ENCODE results near the gene TEX13D. TPM values are rescaled to one million over a fixed set of nuclear protein-coding genes. Genes with fewer than 3 reads are reported as not detected.

The TEX13D gene
- total RNA-seq, 1 donor from 2014 or later, result not detected

GRCh38 chrX:124342174-124342867 is 9.9 kb downstream of the TEX13D start:
- Mint-ChIP-seq H3K27me3 (ENCODE audit: unreplicated experiment) (no peaks in the 10 kb centered on the region), H3K4me3 (ENCODE audit: unreplicated experiment) (no peak overlapping the region), H3K27ac (ENCODE audit: unreplicated experiment) (no peak overlapping the region), H3K36me3 (ENCODE audit: low read depth, unreplicated experiment) (no peaks in the 10 kb centered on the region), H3K9me3 (ENCODE audit: unreplicated experiment) (no peaks in the 10 kb centered on the region), H3K4me1 (ENCODE audit: unreplicated experiment) (no peaks in the 10 kb centered on the region)
- TF ChIP-seq, protein P1, sequence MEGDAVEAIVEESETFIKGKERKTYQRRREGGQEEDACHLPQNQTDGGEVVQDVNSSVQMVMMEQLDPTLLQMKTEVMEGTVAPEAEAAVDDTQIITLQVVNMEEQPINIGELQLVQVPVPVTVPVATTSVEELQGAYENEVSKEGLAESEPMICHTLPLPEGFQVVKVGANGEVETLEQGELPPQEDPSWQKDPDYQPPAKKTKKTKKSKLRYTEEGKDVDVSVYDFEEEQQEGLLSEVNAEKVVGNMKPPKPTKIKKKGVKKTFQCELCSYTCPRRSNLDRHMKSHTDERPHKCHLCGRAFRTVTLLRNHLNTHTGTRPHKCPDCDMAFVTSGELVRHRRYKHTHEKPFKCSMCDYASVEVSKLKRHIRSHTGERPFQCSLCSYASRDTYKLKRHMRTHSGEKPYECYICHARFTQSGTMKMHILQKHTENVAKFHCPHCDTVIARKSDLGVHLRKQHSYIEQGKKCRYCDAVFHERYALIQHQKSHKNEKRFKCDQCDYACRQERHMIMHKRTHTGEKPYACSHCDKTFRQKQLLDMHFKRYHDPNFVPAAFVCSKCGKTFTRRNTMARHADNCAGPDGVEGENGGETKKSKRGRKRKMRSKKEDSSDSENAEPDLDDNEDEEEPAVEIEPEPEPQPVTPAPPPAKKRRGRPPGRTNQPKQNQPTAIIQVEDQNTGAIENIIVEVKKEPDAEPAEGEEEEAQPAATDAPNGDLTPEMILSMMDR (IDR thresholded peaks at IDR 0.05; ENCODE audit: unreplicated experiment), result no peak
- DNase-seq (ENCODE audit: low spot score), result no peak

- Mint-ChIP-seq H3K4me1 (ENCODE audit: unreplicated experiment) (no peaks in the 10 kb centered on the region), H3K4me3 (ENCODE audit: unreplicated experiment) (no peak overlapping the region), H3K27ac (ENCODE audit: unreplicated experiment) (no peak overlapping the region), H3K36me3 (ENCODE audit: low read depth, unreplicated experiment) (no peaks in the 10 kb centered on the region), H3K27me3 (ENCODE audit: unreplicated experiment) (no peaks in the 10 kb centered on the region), H3K9me3 (ENCODE audit: unreplicated experiment) (no peaks in the 10 kb centered on the region)
- DNase-seq (ENCODE audit: low spot score), result no peak
- TF ChIP-seq, protein P1 (IDR thresholded peaks at IDR 0.05; ENCODE audit: unreplicated experiment), result no peak
Observed at GRCh38 chrX:124343016-124343415, 10.6 kb downstream of the TEX13D start.

DNA sequence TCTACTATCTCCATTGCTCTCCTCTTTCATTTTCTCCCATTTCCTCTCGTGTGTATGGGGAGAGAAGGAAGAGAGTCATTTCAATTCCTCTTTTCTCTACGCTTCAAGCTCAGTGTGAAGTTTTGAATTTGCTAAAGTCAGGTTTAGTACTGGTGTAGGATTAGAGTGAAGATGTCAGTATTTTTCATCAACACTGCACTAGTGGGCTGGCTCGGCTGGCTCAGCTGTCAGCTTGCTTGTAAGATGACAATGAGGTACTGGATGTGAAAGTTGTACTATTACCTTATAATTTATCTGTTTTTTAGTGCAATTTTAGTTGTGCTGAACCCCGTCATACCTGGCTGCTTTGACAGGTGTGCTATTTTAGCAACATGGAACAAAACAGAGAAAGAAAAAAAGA is 11.8 kb downstream of the TEX13D start:
- Mint-ChIP-seq H3K9me3 (ENCODE audit: unreplicated experiment) (no peaks in the 10 kb centered on the region), H3K27ac (ENCODE audit: unreplicated experiment) (no peak overlapping the region), H3K36me3 (ENCODE audit: low read depth, unreplicated experiment) (no peaks in the 10 kb centered on the region), H3K4me3 (ENCODE audit: unreplicated experiment) (no peak overlapping the region), H3K4me1 (ENCODE audit: unreplicated experiment) (no peaks in the 10 kb centered on the region), H3K27me3 (ENCODE audit: unreplicated experiment) (no peaks in the 10 kb centered on the region)
- no peak for DNase-seq (ENCODE audit: low spot score)
- TF ChIP-seq, protein P1 (IDR thresholded peaks at IDR 0.05; ENCODE audit: unreplicated experiment), result no peak

DNA sequence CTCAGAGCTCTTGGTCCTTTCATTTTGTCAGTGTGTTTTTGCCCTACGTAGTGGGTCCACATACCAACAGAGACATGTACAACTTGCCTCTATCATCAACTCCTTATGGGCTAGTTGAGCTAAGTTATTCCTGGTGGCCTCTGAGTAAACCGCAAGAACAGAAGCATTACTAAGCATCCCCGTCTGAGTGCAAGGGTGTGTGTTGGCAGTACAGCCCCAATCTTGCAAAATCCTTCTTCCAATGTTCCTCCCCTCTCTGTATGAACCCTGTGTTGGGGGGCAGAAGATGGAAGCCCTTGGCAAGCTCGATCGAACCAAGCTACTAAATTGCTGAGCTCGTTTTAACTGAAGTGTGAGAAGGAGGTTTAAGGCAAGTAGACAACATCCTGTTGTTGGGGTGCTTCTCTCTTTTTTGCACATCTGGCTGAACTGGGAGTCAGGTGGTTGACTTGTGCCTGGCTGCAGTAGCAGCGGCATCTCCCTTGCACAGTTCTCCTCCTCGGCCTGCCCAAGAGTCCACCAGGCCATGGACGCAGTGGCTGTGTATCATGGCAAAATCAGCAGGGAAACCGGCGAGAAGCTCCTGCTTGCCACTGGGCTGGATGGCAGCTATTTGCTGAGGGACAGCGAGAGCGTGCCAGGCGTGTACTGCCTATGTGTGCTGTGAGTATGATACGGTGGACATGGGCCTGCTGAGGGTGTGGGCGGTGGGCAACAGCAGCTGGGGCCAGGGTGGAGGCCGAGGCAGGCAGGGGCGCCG is 13.8 kb downstream of the TEX13D start, which contains the start of gene SH2D1A:
Gene SH2D1A (plus strand): TSS at position 447 of the 760 bp plus-strand sequence. CDS start 80 bp downstream, at position 527.
- H3K27me3 Mint-ChIP-seq (ENCODE audit: unreplicated experiment), result no peaks in the 10 kb centered on the region
- no peaks in the 10 kb centered on the region for H3K9me3 Mint-ChIP-seq (ENCODE audit: unreplicated experiment)
- H3K27ac Mint-ChIP-seq (ENCODE audit: unreplicated experiment), result no peak within 1 kb of the TSS
- H3K36me3 Mint-ChIP-seq (ENCODE audit: low read depth, unreplicated experiment), result no peaks in the 10 kb centered on the region
- no peak for DNase-seq (ENCODE audit: low spot score)
- TF ChIP-seq, protein P1 (IDR thresholded peaks at IDR 0.05; ENCODE audit: unreplicated experiment), result no peak
- no peaks in the 10 kb centered on the region for H3K4me1 Mint-ChIP-seq (ENCODE audit: unreplicated experiment)
- H3K4me3 Mint-ChIP-seq (ENCODE audit: unreplicated experiment), result no peak within 1 kb of the TSS

DNA sequence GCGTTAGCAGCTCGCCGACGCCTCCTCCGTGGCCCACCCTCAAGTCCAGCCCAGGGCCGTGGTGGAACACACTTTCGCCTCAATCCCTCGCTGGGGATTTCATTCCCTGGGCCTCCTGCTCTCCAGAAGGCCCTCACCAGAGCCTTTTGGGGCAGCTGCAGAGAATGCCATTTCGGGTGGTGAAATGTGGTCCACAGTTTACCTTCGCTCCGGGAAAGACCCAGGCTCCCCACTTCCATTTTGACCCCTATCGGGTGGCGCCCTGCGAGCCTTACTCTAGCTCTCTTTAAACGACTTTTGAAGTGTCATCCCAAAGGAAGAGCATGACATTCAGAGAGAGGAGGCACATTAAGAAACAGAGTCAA is 14.4 kb downstream of the TEX13D start:
- no peaks in the 10 kb centered on the region for H3K4me1 Mint-ChIP-seq (ENCODE audit: unreplicated experiment)
- no peak overlapping the region for H3K27ac Mint-ChIP-seq (ENCODE audit: unreplicated experiment)
- H3K9me3 Mint-ChIP-seq (ENCODE audit: unreplicated experiment), result no peaks in the 10 kb centered on the region
- TF ChIP-seq, protein P1 (IDR thresholded peaks at IDR 0.05; ENCODE audit: unreplicated experiment), result no peak
- no peak for DNase-seq (ENCODE audit: low spot score)
- H3K27me3 Mint-ChIP-seq (ENCODE audit: unreplicated experiment), result no peaks in the 10 kb centered on the region
- no peak overlapping the region for H3K4me3 Mint-ChIP-seq (ENCODE audit: unreplicated experiment)
- H3K36me3 Mint-ChIP-seq (ENCODE audit: low read depth, unreplicated experiment), result no peaks in the 10 kb centered on the region

Measured in endothelial cell (in vitro differentiated cells).